ENCODE measurements around the gene TNPO1.
"Not testable (repeated sequence)": the region's sequence is repeated elsewhere in the genome, so short reads cannot be mapped to it uniquely, and the experiment has no call there.

Gene TNPO1

DNA sequence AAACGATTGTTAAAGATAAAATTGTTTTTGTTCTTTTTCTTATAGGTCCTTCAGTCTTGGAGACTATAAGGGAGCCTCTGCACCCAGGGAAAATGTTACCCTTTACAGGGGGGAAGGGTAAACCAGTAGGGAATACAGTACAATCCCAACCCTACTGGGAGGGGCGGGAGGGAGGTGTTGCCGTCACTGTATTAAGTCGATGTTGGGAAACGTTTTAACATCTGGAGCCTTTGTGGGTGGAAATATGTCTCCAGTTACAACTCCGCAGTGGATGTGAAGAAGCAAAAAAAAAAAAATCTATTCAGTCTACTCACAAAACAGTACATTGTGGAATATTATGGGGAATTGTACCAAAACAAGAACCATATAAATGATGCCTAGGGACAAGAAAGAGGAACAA is 92.2 kb downstream of the TNPO1 start:
- DNase-seq (ENCODE audit: insufficient read length) (no peak), FAIRE-seq (no peak)
- no peak for TF ChIP-seq TAF1 (IDR thresholded peaks at IDR 0.05; ENCODE audit: borderline replicate concordance, low read depth, low read length)
- no peak for TF ChIP-seq POLR2A (IDR thresholded peaks at IDR 0.05; ENCODE audit: low read depth, low read length)
- TF ChIP-seq POLR2AphosphoS5 (IDR thresholded peaks at IDR 0.05; ENCODE audit: low read depth, low read length), result no peak

DNA sequence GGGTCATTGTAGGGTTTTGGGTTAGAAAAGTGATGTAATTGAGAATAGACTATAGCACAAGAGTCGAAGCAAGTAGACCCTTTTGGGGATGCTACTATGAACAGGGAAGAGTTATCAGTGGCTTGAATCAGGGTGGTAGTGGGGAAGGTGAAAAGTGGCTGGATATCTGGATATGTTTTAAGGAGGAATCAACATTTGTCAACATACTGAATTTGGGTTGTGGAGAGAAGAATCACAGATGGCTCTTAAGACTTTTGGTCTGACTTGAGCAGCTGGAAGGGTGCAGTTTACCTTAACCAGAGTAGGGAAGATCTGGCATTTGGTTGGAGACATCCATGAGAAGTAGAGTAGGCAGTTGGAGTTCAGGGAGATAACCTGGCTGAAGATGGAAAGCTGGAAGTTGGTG is 100.9 kb downstream of the TNPO1 start:
- FAIRE-seq (no peak), DNase-seq (ENCODE audit: insufficient read length) (no peak)
- TF ChIP-seq POLR2A (IDR thresholded peaks at IDR 0.05; ENCODE audit: low read depth, low read length), result no peak

DNA sequence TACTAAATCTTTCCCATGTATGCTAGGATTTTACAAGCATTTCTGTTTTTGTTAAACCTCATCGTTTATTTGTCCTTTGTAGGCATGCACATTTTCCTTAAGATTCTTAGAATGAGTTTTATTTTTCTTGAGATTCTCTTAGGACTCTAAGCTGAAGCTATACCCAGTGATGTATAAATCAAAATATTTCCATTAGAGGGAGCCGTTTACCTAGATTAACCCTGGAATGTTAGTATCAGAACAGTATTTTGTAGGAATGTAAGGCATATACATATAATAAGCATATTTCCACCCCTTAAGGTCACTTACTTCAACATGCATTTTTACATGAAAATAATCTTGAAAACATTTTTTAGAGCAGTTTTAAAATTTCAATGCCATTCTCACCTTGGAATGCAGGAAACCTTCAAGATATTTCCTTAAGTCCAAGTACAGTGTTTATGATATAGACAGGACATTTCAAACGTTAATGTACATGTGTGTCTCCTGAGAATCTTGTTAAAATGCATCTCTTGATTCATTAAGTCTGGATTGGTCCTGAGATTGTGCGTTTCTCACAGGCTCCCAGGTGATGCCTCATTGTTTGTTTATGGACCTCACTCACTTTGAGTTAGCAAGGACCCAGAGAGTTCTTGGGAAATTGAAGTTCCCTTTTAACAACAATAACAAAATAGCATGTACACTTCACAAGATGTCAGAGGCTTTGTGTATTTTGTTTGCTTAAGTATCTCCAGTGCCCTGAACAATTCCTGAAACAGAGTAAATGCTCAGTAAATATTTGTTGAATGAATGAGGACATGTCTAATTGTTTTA is 104.4 kb downstream of the TNPO1 start:
- DNase-seq (ENCODE audit: insufficient read length) (no peak), FAIRE-seq (no peak)
- TF ChIP-seq POLR2AphosphoS5 (IDR thresholded peaks at IDR 0.05; ENCODE audit: low read depth, low read length), result no peak
- no peak for TF ChIP-seq POLR2A (IDR thresholded peaks at IDR 0.05; ENCODE audit: low read depth, low read length)
- TF ChIP-seq TAF1 (IDR thresholded peaks at IDR 0.05; ENCODE audit: borderline replicate concordance, low read depth, low read length), result no peak

DNA sequence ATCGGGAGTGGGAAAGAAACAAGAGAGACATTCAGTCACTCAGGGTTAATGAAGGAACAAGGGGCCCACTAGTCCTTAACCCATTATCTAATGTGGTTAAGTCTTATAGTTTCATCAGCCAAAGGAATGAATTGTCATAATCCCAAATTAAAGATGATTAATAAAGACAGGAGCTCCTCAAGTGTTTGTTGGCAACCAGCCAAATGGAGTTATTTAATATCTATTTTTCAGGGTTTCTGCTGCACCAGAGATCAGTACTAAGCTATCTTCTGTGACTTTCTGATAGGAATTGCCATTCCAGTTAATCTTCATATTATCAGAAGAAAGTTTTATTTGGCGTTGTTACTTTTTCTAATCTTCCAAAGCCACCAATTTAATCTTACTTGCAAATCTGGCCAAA is 105.4 kb downstream of the TNPO1 start:
- TF ChIP-seq TAF1 (IDR thresholded peaks at IDR 0.05; ENCODE audit: borderline replicate concordance, low read depth, low read length) (no peak), POLR2A (IDR thresholded peaks at IDR 0.05; ENCODE audit: low read depth, low read length) (no peak), POLR2AphosphoS5 (IDR thresholded peaks at IDR 0.05; ENCODE audit: low read depth, low read length) (no peak)
- DNase-seq (ENCODE audit: insufficient read length) (no peak), FAIRE-seq (no peak)

DNA sequence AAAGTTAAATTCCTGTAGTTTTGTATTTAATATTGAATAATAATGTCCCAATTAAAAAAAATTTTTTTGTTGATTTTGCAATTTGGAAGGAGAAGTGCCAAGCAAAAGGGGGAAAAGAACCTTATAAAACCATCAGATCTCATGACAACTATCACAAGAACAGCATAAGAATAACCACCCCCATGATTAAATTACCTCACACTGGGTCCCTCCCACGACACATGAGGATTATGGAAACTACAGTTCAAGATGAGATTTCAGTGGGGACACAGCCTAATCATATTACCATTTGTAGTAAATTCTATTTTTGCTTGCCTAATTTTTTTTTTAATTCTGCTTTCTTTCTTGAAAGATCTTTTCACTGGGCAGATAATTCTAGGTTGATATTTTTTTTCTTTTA is 106.0 kb downstream of the TNPO1 start:
- no peak for FAIRE-seq
- no peak for DNase-seq (ENCODE audit: insufficient read length)
- TF ChIP-seq POLR2A (IDR thresholded peaks at IDR 0.05; ENCODE audit: low read depth, low read length) (no peak), TAF1 (IDR thresholded peaks at IDR 0.05; ENCODE audit: borderline replicate concordance, low read depth, low read length) (no peak)

DNA sequence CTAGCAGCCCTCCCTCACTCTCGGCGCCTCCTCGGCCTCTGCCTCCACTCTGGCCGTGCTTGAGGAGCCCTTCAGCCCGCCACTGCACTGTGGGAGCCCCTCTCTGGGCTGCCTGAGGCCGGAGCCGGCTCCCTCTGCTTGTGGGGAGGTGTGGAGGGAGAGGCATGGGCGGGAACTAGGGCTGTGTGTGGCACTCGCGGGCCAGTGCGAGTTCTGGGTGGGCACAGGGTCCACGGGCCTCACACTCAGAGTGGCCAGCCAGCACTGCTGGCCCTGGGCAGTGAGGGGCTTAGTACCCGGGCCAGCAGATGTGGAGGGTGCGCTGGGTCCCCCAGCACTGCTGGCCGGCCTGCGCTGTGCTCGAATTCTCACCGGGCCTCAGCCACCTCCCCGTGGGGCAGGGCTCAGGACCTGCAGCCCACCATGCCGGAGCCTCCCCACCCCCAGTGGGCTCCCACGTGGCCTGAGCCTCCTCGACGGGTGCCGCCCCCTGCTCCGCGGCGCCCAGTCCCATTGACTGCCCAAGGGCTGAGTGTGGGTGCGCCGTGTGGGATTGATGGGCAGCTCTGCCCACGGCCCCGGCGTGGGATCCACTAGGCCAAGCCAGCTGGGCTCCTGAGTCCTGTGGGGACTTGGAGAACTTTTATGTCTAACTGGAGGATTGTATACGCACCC is 109.0 kb downstream of the TNPO1 start:
- DNase-seq (ENCODE audit: insufficient read length) (no peak), FAIRE-seq (no peak)
- no peak for TF ChIP-seq POLR2AphosphoS5 (IDR thresholded peaks at IDR 0.05; ENCODE audit: low read depth, low read length)
- no peak for TF ChIP-seq TAF1 (IDR thresholded peaks at IDR 0.05; ENCODE audit: borderline replicate concordance, low read depth, low read length)
- TF ChIP-seq POLR2A (IDR thresholded peaks at IDR 0.05; ENCODE audit: low read depth, low read length), result no peak

DNA sequence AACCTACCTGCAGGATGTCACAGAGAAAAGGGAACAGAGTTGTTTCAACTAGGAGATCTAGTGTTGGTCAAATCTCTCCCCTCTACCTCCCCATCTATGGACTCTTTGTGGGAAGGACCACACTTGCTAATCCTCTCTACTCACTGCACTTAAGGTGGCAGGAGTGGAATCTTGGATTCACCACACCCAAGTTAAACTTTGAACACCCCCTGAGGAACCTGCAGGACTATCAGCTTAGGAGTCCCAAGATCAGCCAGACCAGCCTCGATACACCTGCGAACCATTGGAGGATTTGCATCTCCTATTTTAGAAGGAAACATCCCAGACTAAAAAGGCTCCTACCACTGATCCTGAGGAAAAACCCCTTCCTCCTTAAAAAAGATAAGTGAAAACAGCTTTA is 116.2 kb downstream of the TNPO1 start:
- not testable (repeated sequence) for FAIRE-seq; DNase-seq (ENCODE audit: insufficient read length)

DNA sequence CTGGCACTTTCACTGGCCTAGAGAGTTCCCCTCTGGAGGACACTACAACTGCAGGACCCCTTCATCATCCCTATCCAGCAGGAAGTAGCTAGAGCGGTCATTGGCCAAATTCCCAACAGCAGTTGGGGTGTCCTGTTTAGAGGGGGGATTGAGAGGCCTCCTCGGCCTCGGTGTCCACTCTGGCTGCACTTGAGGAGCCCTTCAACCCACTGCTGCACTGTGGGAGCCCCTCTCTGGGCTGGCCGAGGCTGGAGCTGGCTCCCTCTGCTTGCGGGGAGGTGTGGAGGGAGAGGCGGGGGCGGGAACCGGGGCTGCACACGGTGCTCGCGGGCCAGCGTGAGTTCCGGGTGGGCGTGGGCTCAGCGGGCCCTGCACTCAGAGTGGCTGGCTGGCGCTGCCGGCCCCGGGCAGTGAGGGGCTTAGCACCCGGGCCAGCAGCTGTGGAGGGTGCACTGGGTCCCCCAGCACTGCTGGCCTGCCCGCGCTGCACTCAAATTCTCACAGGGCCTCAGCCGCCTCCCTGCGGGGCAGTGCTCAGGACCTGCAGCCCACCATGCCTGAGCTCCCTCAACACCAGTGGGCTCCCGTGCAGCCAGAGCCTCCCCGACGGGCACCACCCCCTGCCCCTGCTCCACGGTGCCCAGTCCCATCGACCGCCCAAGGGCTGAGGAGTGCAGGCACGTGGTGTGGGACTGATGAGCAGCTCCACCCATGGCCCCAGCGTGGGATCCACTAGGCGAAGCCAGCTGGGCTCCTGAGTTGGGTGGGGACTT is 118.7 kb downstream of the TNPO1 start:
- DNase-seq (ENCODE audit: insufficient read length); FAIRE-seq: not testable (repeated sequence)

DNA sequence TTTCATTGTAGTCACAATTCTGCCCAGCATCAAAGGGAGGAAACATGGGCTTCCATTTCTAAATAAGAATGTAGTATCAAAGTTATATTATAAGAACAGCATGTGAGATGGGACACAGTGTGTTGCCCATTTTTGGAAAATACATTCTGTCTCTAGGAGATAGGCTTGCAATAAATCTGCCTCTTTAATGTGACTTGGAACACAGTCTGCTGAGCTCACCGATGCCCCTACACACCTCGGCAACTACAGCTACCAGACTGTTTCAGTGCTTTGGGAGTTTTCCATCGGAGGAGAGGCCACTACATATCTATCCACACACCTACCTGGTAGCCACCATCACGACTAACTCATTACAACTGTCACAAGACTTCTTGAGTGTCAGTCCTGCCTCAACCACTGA is 120.4 kb downstream of the TNPO1 start:
- FAIRE-seq, result no peak
- TF ChIP-seq TAF1 (IDR thresholded peaks at IDR 0.05; ENCODE audit: borderline replicate concordance, low read depth, low read length) (no peak), POLR2A (IDR thresholded peaks at IDR 0.05; ENCODE audit: low read depth, low read length) (no peak), POLR2AphosphoS5 (IDR thresholded peaks at IDR 0.05; ENCODE audit: low read depth, low read length) (no peak)
- no peak for DNase-seq (ENCODE audit: insufficient read length)

DNA sequence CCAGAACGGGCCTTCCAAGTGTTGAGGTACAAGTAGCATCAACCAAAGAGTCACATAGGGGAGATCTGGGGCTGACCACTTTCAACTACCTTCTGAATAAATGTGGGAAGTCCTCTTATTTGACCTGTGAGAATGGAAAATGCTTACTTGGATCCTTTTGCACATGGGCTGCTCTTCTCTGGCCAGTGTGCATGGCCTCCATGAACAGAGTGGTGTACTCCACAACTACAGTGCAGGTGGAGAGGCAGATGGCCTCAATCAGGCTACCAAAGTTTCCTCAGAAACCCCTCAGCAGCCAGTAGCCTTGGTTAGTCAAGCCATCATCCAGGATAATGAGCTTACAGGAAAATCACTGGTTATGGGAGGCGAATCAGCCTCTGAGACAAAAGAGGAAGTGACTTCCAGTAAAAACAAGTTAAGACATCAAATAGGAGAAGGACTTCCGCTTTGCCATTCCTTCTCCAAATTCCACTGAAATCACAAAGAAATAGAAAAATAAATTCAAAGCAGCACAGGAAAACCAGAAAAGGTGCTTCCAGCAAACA is 121.1 kb downstream of the TNPO1 start:
- DNase-seq (ENCODE audit: insufficient read length), result no peak
- TF ChIP-seq POLR2AphosphoS5 (IDR thresholded peaks at IDR 0.05; ENCODE audit: low read depth, low read length), result no peak
- no peak for TF ChIP-seq POLR2A (IDR thresholded peaks at IDR 0.05; ENCODE audit: low read depth, low read length)
- no peak for TF ChIP-seq TAF1 (IDR thresholded peaks at IDR 0.05; ENCODE audit: borderline replicate concordance, low read depth, low read length)

DNA sequence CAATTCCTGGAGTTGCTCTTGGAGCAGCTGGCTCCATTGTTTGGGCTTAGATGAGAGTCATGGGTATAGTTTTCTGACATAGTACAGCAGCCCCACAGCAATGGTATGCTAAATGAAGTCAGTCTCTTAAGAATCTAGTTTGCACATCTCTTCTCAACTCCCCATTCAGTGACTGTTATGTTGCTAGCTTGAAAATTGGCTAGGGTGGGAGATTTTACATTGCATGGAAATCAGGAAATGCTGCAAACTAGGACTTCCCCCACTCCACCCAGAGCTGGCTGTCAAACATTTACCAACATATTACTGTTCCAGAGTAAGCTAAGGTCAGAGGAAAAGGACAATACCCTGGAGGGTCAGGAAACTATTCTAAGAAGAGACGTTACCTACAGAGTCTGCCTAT is 121.7 kb downstream of the TNPO1 start:
- TF ChIP-seq TAF1 (IDR thresholded peaks at IDR 0.05; ENCODE audit: borderline replicate concordance, low read depth, low read length), result no peak
- TF ChIP-seq POLR2A (IDR thresholded peaks at IDR 0.05; ENCODE audit: low read depth, low read length), result no peak
- TF ChIP-seq POLR2AphosphoS5 (IDR thresholded peaks at IDR 0.05; ENCODE audit: low read depth, low read length), result no peak
- no peak for FAIRE-seq
- DNase-seq (ENCODE audit: insufficient read length), result no peak

More for the DNA sequence above, 121.1 kb downstream of the TNPO1 start:
- FAIRE-seq, result no peak

DNA sequence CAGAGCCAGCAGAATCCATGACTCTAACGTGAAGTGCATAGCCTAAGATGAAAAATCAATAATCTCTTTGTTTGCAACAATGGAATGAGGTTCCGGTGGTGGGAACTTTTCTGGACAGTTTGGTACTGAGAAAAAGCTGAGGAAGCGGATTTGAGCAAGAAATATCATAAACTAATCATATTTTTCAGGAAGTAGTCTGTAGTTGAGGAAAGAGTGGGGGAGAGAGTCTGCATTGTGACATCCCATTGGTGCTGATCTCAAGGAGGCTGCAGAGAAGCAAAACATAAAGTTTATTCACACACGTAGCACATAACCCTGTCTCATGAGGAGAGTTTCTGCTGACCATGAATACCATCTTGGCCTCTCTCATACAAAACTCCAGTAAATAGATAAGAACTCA is 123.6 kb downstream of the TNPO1 start:
- DNase-seq (ENCODE audit: insufficient read length), result no peak
- FAIRE-seq, result no peak

More for the DNA sequence above, 123.6 kb downstream of the TNPO1 start:
- no peak for TF ChIP-seq POLR2AphosphoS5 (IDR thresholded peaks at IDR 0.05; ENCODE audit: low read depth, low read length)
- no peak for TF ChIP-seq POLR2A (IDR thresholded peaks at IDR 0.05; ENCODE audit: low read depth, low read length)

Data from GM12892 (cell line).